Peyer's patch (tissue), 4 donors: ENCODE results near the gene IL36G.

ENCODE experiments used
- CTCF ChIP-seq, 6 experiments: fragments of 450-650 bp in 4 of 6; fragments of 200-600 bp in 2 of 6; sonication (generic) in 1 of 6; IDR thresholded peaks; one replicate each; pipeline ENCODE4 v1.5.1; 2017 to 2019; ENCODE audit warnings: antibody characterized with exemption in 6 of 6, mild to moderate bottlenecking in 3 of 6, moderate library complexity in 1 of 6
- POLR2A ChIP-seq, 2 donors: fragments of 450-650 bp; IDR thresholded peaks; one replicate each; pipeline ENCODE4 v1.5.1; 2017; ENCODE audit warnings: antibody characterized with exemption in 2 of 2, mild to moderate bottlenecking in 2 of 2, moderate library complexity in 2 of 2

DNA sequence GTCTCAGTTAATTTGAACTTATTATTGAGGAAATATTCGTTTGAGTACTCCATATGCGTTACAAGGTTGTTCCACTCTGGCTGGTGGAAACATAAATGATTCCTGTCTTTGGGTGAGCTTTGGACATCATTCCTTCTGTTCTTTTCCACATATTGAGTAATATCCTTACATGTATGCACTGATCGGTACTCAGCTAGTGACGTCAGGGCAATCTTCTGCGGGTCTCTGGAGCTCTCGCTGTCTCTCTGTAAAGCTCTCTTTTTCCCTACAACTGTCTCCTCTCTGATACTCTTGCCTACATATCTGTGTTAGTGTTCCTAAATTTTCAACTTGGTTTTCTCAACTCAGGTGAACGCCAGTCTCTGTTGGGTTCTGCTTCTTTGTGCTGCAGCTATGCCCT lies 23.4 kb upstream of the IL36G start:
- TF ChIP-seq CTCF (IDR thresholded peaks at IDR 0.05) (no peak), POLR2A (IDR thresholded peaks at IDR 0.05) (no peak)
